ENCODE results near the gene GABBR2.

GABBR2 gene

GRCh38 chr9:98255061-98255577, 453.6 kb downstream of the GABBR2 start:
- DNase-seq (ENCODE audit: low read depth), result no peak

- no peak for DNase-seq (ENCODE audit: low read depth)
Measured at GRCh38 chr9:98254228-98255060, 454.3 kb downstream of the GABBR2 start.

- DNase-seq (ENCODE audit: low read depth), result no peak
Measured at GRCh38 chr9:98253565-98253964, 455.2 kb downstream of the GABBR2 start.

GRCh38 chr9:98251551-98251950, 457.2 kb downstream of the GABBR2 start:
- DNase-seq (ENCODE audit: low read depth), result peak; percentile 74

GRCh38 chr9:98249771-98250170, 459.0 kb downstream of the GABBR2 start:
- no peak for DNase-seq (ENCODE audit: low read depth)

GRCh38 chr9:98248737-98249474, 459.8 kb downstream of the GABBR2 start:
- peak; percentile 76 for DNase-seq (ENCODE audit: low read depth)

- no peak for DNase-seq (ENCODE audit: low read depth)
Measured at GRCh38 chr9:98247831-98248657, 460.7 kb downstream of the GABBR2 start.

GRCh38 chr9:98242426-98242825, 466.3 kb downstream of the GABBR2 start:
- no peak for DNase-seq (ENCODE audit: low read depth)

GRCh38 chr9:98241357-98242300, 467.1 kb downstream of the GABBR2 start:
- no peak for DNase-seq (ENCODE audit: low read depth)

- DNase-seq (ENCODE audit: low read depth), result no peak
Measured at GRCh38 chr9:98240475-98240874, 468.3 kb downstream of the GABBR2 start.
